Endodermal cell (in vitro differentiated cells): ENCODE measurements around the gene TTLL12. TPM values are rescaled to one million over a fixed set of nuclear protein-coding genes. Genes with fewer than 3 reads are reported as not detected.

Experiments used
- DNase-seq: peaks from one replicate; pipeline ENCODE4 v3.0.0-alpha.2; 2017
- H3K27ac ChIP-seq: 2 replicates; pipeline ENCODE4 v1.5.1; 2013; ENCODE audit warnings: mild to moderate bottlenecking, low read depth, low read length, moderate library complexity
- H3K27me3 ChIP-seq: 2 replicates; pipeline ENCODE4 v1.6.1; 2013; ENCODE audit warnings: mild to moderate bottlenecking, low read length, moderate library complexity; ENCODE audit not compliant: insufficient read depth, control insufficient read depth, poor library complexity, severe bottlenecking
- H3K36me3 ChIP-seq: 2 replicates; pipeline ENCODE4 v1.7.0; 2013; ENCODE audit warnings: mild to moderate bottlenecking, low read length, moderate library complexity; ENCODE audit not compliant: control insufficient read depth, insufficient read depth
- H3K4me1 ChIP-seq: one replicate; pipeline ENCODE4 v1.7.0; 2013; ENCODE audit warnings: low read length; ENCODE audit not compliant: control insufficient read depth, insufficient read depth
- H3K4me3 ChIP-seq: 2 replicates; pipeline ENCODE4 v1.5.1; 2013; ENCODE audit warnings: mild to moderate bottlenecking, low read length, moderate library complexity
- H3K9ac ChIP-seq: 2 replicates; pipeline ENCODE4 v1.6.1; 2013; ENCODE audit warnings: mild to moderate bottlenecking, low read length, moderate library complexity; ENCODE audit not compliant: poor library complexity, severe bottlenecking; ENCODE audit errors: extremely low read depth
- H3K9me3 ChIP-seq: 2 replicates; pipeline ENCODE4 v1.6.1; 2013; ENCODE audit warnings: mild to moderate bottlenecking, low read length, moderate library complexity; ENCODE audit not compliant: control insufficient read depth
- H3K27ac Mint-ChIP-seq: 2 replicates; pipeline ENCODE4 v1.8.0; 2020; ENCODE audit warnings: mixed read lengths
- H3K27me3 Mint-ChIP-seq: 2 replicates; pipeline ENCODE4 v1.8.0; 2021; ENCODE audit warnings: mild to moderate bottlenecking, mixed read lengths; ENCODE audit not compliant: insufficient read depth
- H3K36me3 Mint-ChIP-seq: 2 replicates; pipeline ENCODE4 v1.8.0; 2020; ENCODE audit warnings: low read depth, mixed read lengths
- H3K4me1 Mint-ChIP-seq: 2 replicates; pipeline ENCODE4 v1.8.0; 2020; ENCODE audit warnings: mixed read lengths
- H3K4me3 Mint-ChIP-seq: 2 replicates; pipeline ENCODE4 v1.8.0; 2020; ENCODE audit warnings: mild to moderate bottlenecking, moderate library complexity, mixed read lengths
- H3K9me3 Mint-ChIP-seq: 2 replicates; pipeline ENCODE4 v1.8.0; 2020; ENCODE audit warnings: mild to moderate bottlenecking, mixed read lengths
- CTCF ChIP-seq: fragments of 200-600 bp; sonication (generic); conservative IDR thresholded peaks from 2 replicates; pipeline ENCODE4 v1.5.0; 2021; ENCODE audit warnings: antibody characterized with exemption, mild to moderate bottlenecking
- WGBS, 2 experiments: methylation state at CpG; one replicate each; pipeline versions ENCODE4 v1.1.5 to v1.1.7; 2013; ENCODE audit warnings: missing lambda C conversion rate in 2 of 2, mixed read lengths in 1 of 2; ENCODE audit not compliant: insufficient coverage in 1 of 2, insufficient read length in 1 of 2; 5-methylcytosine and 5-hydroxymethylcytosine counted together
- total RNA-seq, 2 donors: library from RNA; stranded (reverse); fragmentation: NEBNext Ultra II Directional in 1 of 2; extraction: Animal tissue kit (Norgen Biotek cat#: 25700) in 1 of 2; gene quantifications; 2 replicates in 1 of 2; 3 replicates in 1 of 2; pipeline ENCODE4 v1.2.1, GENCODE V29; 2021

Gene TTLL12
- total RNA-seq, 2 donors from 2014 or later: 49.8 to 71.0 TPM

- Mint-ChIP-seq H3K27me3 (peaks cover 2% of the 10 kb centered on the region), H3K4me1 (peaks cover 31% of the 10 kb centered on the region), H3K36me3 (no peaks in the 10 kb centered on the region), H3K27ac (no peak overlapping the region), H3K4me3 (no peak overlapping the region), H3K9me3 (no peaks in the 10 kb centered on the region)
- Histone ChIP-seq H3K27me3 (no peaks in the 10 kb centered on the region), H3K9ac (no peak overlapping the region), H3K36me3 (no peaks in the 10 kb centered on the region), H3K9me3 (no peaks in the 10 kb centered on the region), H3K27ac (no peak overlapping the region), H3K4me1 (peaks cover 9% of the 10 kb centered on the region), H3K4me3 (no peak overlapping the region)
- 91 to 92% methylated on average over 7 to 13 of the region's 13 CpGs for WGBS, 2 experiments
- no peak for DNase-seq
- no peak for TF ChIP-seq CTCF
Measured at GRCh38 chr22:43222262-43222661, 35.3 kb upstream of the TTLL12 start.

- H3K4me1 ChIP-seq: no peaks in the 10 kb centered on the region
- H3K36me3 Mint-ChIP-seq: no peaks in the 10 kb centered on the region
- H3K27me3 ChIP-seq: no peaks in the 10 kb centered on the region
- H3K9me3 Mint-ChIP-seq: no peaks in the 10 kb centered on the region
- TF ChIP-seq CTCF: no peak
- H3K4me3 ChIP-seq: no peak overlapping the region
- DNase-seq: no peak
- H3K4me1 Mint-ChIP-seq: peaks cover 27% of the 10 kb centered on the region
- H3K4me3 Mint-ChIP-seq: no peak overlapping the region
- H3K27ac Mint-ChIP-seq: no peak overlapping the region
- H3K9ac ChIP-seq: no peak overlapping the region
- no peaks in the 10 kb centered on the region for H3K9me3 ChIP-seq
- peaks cover 2% of the 10 kb centered on the region for H3K27me3 Mint-ChIP-seq
- no peak overlapping the region for H3K27ac ChIP-seq
- WGBS, 2 experiments: 86 to 89% methylated on average over 13 to 22 of the region's 22 CpGs
- no peaks in the 10 kb centered on the region for H3K36me3 ChIP-seq
Measured at GRCh38 chr22:43220625-43221380, 33.9 kb upstream of the TTLL12 start.

- DNase-seq: no peak
- no peaks in the 10 kb centered on the region for H3K27me3 Mint-ChIP-seq
- no peaks in the 10 kb centered on the region for H3K4me1 ChIP-seq
- no peaks in the 10 kb centered on the region for H3K36me3 Mint-ChIP-seq
- H3K4me3 ChIP-seq: no peak overlapping the region
- WGBS, 2 experiments: 89 to 92% methylated on average over 1 of the region's 1 CpG
- no peak overlapping the region for H3K4me3 Mint-ChIP-seq
- H3K9ac ChIP-seq: no peak overlapping the region
- H3K27me3 ChIP-seq: no peaks in the 10 kb centered on the region
- peaks cover 27% of the 10 kb centered on the region for H3K4me1 Mint-ChIP-seq
- no peak for TF ChIP-seq CTCF
- H3K9me3 Mint-ChIP-seq: no peaks in the 10 kb centered on the region
- no peaks in the 10 kb centered on the region for H3K36me3 ChIP-seq
- no peak overlapping the region for H3K27ac ChIP-seq
- no peaks in the 10 kb centered on the region for H3K9me3 ChIP-seq
- H3K27ac Mint-ChIP-seq: no peak overlapping the region
Measured at GRCh38 chr22:43218786-43219185, 31.9 kb upstream of the TTLL12 start.
